ENCODE results near the gene SPEF2. TPM values are rescaled to one million over a fixed set of nuclear protein-coding genes. Genes with fewer than 3 reads are reported as not detected.
A peak's percentile ranks its signal among the peaks of the same experiment; 100 is the strongest.

The SPEF2 gene
- total RNA-seq, 1 donor from 2014 or later, result 3.4 TPM

DNA sequence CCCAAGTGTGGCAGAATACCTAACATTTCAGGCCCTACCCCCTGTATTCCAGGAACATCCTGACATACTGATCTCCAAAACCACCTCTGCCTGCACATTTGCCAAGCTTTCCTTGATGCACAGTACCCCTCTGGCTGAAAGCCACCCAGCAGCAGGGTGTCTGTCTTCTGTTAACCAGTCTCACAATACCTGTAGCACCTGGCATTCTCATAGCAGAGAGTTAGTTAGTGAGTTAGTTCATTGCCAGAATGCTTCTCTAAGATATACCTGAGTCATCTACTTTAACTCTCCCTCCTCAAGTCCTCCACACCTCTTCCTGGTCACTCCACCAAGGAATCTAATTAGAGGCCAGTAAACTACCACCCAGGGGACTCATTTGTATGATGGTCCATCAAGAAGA is 192.9 kb downstream of the SPEF2 start:
- H3K27me3 ChIP-seq (ENCODE audit: insufficient read depth, low read length), result peaks cover 2% of the 10 kb centered on the region

DNA sequence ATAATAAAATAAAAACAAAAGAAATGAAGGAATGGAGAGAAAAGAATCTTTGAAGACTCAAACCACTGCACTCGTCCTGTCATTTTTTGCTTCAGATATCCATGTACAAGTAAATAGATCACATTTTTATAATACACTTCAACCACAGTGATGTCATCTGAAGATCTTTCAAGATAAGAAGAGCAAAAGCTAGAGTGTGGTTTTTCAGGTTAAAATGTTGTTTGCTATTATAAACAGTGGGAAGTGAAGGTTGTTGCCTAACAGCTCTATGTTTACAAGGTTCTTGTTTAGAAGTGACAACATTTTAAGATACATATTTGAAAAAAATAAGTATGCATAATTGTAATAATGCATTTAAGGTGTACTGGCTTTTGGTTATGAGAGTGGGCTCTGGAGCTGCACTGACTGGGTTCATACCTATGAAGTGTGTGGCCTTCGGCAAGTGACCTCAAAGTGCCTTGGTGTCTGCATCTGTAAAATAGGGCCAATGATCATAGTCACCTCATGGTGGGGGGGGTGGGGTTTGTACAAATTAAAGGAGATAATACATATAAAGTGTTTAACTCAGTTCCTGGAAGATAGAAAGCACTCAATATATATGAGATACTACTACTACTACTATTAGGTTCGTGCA is 193.6 kb downstream of the SPEF2 start:
- Histone ChIP-seq H3K9me3 (ENCODE audit: insufficient read depth, low read depth, low read length) (no peaks in the 10 kb centered on the region), H3K79me2 (ENCODE audit: insufficient read depth, low read length) (no peaks in the 10 kb centered on the region), H3K27me3 (ENCODE audit: insufficient read depth, low read length) (peaks cover 2% of the 10 kb centered on the region), H4K20me1 (ENCODE audit: insufficient read depth, low read length) (no peaks in the 10 kb centered on the region), H3K27ac (ENCODE audit: low read depth, low read length) (no peak overlapping the region), H2AFZ (ENCODE audit: low read depth, low read length) (no peak overlapping the region), H3K4me2 (ENCODE audit: low read length) (no peak overlapping the region), H3K9ac (ENCODE audit: low read length) (no peak overlapping the region), H3K4me1 (ENCODE audit: insufficient read depth, low read length) (no peaks in the 10 kb centered on the region), H3K4me3 (ENCODE audit: insufficient read depth, low read depth, low read length) (no peak overlapping the region), H3K36me3 (ENCODE audit: insufficient read depth, low read length) (no peaks in the 10 kb centered on the region)
- Mint-ChIP-seq H3K27me3 (ENCODE audit: low read depth, unreplicated experiment) (no peaks in the 10 kb centered on the region), H3K36me3 (ENCODE audit: low read depth, unreplicated experiment) (no peaks in the 10 kb centered on the region), H3K4me3 (ENCODE audit: unreplicated experiment) (no peak overlapping the region), H3K4me1 (ENCODE audit: low read depth, unreplicated experiment) (peaks cover 4% of the 10 kb centered on the region), H3K9me3 (ENCODE audit: unreplicated experiment) (no peaks in the 10 kb centered on the region), H3K27ac (ENCODE audit: unreplicated experiment) (no peak overlapping the region)
- TF ChIP-seq EZH2 (IDR thresholded peaks at IDR 0.05; ENCODE audit: insufficient read depth, low read length), result no peak
- TF ChIP-seq, protein P1, sequence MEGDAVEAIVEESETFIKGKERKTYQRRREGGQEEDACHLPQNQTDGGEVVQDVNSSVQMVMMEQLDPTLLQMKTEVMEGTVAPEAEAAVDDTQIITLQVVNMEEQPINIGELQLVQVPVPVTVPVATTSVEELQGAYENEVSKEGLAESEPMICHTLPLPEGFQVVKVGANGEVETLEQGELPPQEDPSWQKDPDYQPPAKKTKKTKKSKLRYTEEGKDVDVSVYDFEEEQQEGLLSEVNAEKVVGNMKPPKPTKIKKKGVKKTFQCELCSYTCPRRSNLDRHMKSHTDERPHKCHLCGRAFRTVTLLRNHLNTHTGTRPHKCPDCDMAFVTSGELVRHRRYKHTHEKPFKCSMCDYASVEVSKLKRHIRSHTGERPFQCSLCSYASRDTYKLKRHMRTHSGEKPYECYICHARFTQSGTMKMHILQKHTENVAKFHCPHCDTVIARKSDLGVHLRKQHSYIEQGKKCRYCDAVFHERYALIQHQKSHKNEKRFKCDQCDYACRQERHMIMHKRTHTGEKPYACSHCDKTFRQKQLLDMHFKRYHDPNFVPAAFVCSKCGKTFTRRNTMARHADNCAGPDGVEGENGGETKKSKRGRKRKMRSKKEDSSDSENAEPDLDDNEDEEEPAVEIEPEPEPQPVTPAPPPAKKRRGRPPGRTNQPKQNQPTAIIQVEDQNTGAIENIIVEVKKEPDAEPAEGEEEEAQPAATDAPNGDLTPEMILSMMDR (IDR thresholded peaks at IDR 0.05; ENCODE audit: insufficient read depth, low read depth, low read length), result no peak
- DNase-seq (ENCODE audit: low read depth) (peak; percentile 38), FAIRE-seq (no peak)

More for the DNA sequence above, 192.9 kb downstream of the SPEF2 start:
- no peak for TF ChIP-seq EZH2 (IDR thresholded peaks at IDR 0.05; ENCODE audit: insufficient read depth, low read length)
- TF ChIP-seq, protein P1 (IDR thresholded peaks at IDR 0.05; ENCODE audit: insufficient read depth, low read depth, low read length), result no peak
- Histone ChIP-seq H3K4me2 (ENCODE audit: low read length) (no peak overlapping the region), H3K9ac (ENCODE audit: low read length) (no peak overlapping the region), H3K79me2 (ENCODE audit: insufficient read depth, low read length) (no peaks in the 10 kb centered on the region), H3K9me3 (ENCODE audit: insufficient read depth, low read depth, low read length) (no peaks in the 10 kb centered on the region), H4K20me1 (ENCODE audit: insufficient read depth, low read length) (no peaks in the 10 kb centered on the region), H3K4me3 (ENCODE audit: insufficient read depth, low read depth, low read length) (no peak overlapping the region), H3K4me1 (ENCODE audit: insufficient read depth, low read length) (no peaks in the 10 kb centered on the region), H2AFZ (ENCODE audit: low read depth, low read length) (no peak overlapping the region), H3K27ac (ENCODE audit: low read depth, low read length) (no peak overlapping the region), H3K36me3 (ENCODE audit: insufficient read depth, low read length) (no peaks in the 10 kb centered on the region)
- no peak overlapping the region for H3K4me3 Mint-ChIP-seq (ENCODE audit: unreplicated experiment)
- H3K9me3 Mint-ChIP-seq (ENCODE audit: unreplicated experiment), result no peaks in the 10 kb centered on the region
- peaks cover 4% of the 10 kb centered on the region for H3K4me1 Mint-ChIP-seq (ENCODE audit: low read depth, unreplicated experiment)
- FAIRE-seq, result no peak
- H3K27me3 Mint-ChIP-seq (ENCODE audit: low read depth, unreplicated experiment), result no peaks in the 10 kb centered on the region
- H3K36me3 Mint-ChIP-seq (ENCODE audit: low read depth, unreplicated experiment), result no peaks in the 10 kb centered on the region
- no peak overlapping the region for H3K27ac Mint-ChIP-seq (ENCODE audit: unreplicated experiment)
- DNase-seq (ENCODE audit: low read depth), result no peak

DNA sequence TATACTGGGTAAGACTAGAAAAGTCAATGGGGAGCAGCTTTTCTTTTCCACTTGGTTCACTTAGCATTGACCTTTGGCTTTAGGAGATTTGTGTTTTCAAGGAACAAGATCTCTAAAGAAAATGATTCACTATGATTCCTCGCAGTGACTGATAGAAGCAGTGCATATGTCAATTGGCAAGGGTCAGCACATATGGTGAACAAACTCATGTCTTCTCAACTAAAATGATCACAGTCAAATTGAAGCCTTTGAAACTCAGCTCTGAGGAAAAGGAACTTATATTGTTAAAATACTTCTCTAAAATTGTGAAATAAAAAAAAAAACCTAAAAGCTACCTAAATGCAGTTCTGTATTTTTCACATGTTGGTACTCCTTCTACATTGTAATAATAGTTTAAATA is 195.9 kb downstream of the SPEF2 start:
- Histone ChIP-seq H3K9ac (ENCODE audit: low read length) (no peak overlapping the region), H3K27ac (ENCODE audit: low read depth, low read length) (no peak overlapping the region), H3K4me2 (ENCODE audit: low read length) (no peak overlapping the region), H2AFZ (ENCODE audit: low read depth, low read length) (no peak overlapping the region), H3K4me1 (ENCODE audit: insufficient read depth, low read length) (no peaks in the 10 kb centered on the region), H3K36me3 (ENCODE audit: insufficient read depth, low read length) (no peaks in the 10 kb centered on the region), H3K79me2 (ENCODE audit: insufficient read depth, low read length) (no peaks in the 10 kb centered on the region), H3K4me3 (ENCODE audit: insufficient read depth, low read depth, low read length) (no peak overlapping the region), H4K20me1 (ENCODE audit: insufficient read depth, low read length) (no peaks in the 10 kb centered on the region), H3K27me3 (ENCODE audit: insufficient read depth, low read length) (no peaks in the 10 kb centered on the region), H3K9me3 (ENCODE audit: insufficient read depth, low read depth, low read length) (no peaks in the 10 kb centered on the region)
- no peak overlapping the region for H3K27ac Mint-ChIP-seq (ENCODE audit: unreplicated experiment)
- FAIRE-seq, result no peak
- TF ChIP-seq, protein P1 (IDR thresholded peaks at IDR 0.05; ENCODE audit: insufficient read depth, low read depth, low read length), result no peak
- no peak for TF ChIP-seq EZH2 (IDR thresholded peaks at IDR 0.05; ENCODE audit: insufficient read depth, low read length)
- no peaks in the 10 kb centered on the region for H3K27me3 Mint-ChIP-seq (ENCODE audit: low read depth, unreplicated experiment)
- no peaks in the 10 kb centered on the region for H3K36me3 Mint-ChIP-seq (ENCODE audit: low read depth, unreplicated experiment)
- H3K4me3 Mint-ChIP-seq (ENCODE audit: unreplicated experiment), result no peak overlapping the region
- peaks cover 4% of the 10 kb centered on the region for H3K4me1 Mint-ChIP-seq (ENCODE audit: low read depth, unreplicated experiment)
- no peaks in the 10 kb centered on the region for H3K9me3 Mint-ChIP-seq (ENCODE audit: unreplicated experiment)
- DNase-seq (ENCODE audit: low read depth), result no peak

Measured in astrocyte (in vitro differentiated cells and primary cell).